GM12875 (cell line): Measurements from ENCODE around the gene PLTP.

Experiments
- H3K4me3 ChIP-seq: one replicate; pipeline ENCODE4 v1.5.1; 2011; ENCODE audit warnings: low read depth, low read length, control low read depth
- TF ChIP-seq, protein P1 (sequence below): IDR thresholded peaks from 2 replicates; pipeline ENCODE4 v1.5.1; 2011; ENCODE audit warnings: low read depth, mild to moderate bottlenecking, control low read depth, inconsistent platforms, low read length, moderate library complexity, borderline replicate concordance; ENCODE audit not compliant: insufficient read depth

The PLTP gene

DNA sequence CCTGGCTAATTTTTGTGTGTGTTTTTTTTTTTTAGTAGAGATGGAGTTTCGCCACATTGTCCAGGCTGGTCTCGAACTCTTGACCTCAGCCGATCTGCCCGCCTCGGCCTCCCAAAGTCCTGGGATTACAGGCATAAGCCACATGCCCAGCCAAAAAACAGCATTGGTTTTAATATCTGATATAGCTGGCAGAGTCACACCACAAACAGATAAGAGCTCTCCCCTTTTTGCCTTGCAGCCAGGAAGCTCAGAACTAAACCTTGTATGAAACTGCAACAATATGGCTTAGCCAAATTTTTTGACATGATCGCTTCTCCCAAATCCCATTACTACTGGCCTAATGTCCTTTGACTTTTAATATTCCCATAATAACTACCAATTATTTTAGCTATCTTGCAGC lies 59.6 kb downstream of the PLTP start:
- no peak overlapping the region for H3K4me3 ChIP-seq
- TF ChIP-seq, protein P1, sequence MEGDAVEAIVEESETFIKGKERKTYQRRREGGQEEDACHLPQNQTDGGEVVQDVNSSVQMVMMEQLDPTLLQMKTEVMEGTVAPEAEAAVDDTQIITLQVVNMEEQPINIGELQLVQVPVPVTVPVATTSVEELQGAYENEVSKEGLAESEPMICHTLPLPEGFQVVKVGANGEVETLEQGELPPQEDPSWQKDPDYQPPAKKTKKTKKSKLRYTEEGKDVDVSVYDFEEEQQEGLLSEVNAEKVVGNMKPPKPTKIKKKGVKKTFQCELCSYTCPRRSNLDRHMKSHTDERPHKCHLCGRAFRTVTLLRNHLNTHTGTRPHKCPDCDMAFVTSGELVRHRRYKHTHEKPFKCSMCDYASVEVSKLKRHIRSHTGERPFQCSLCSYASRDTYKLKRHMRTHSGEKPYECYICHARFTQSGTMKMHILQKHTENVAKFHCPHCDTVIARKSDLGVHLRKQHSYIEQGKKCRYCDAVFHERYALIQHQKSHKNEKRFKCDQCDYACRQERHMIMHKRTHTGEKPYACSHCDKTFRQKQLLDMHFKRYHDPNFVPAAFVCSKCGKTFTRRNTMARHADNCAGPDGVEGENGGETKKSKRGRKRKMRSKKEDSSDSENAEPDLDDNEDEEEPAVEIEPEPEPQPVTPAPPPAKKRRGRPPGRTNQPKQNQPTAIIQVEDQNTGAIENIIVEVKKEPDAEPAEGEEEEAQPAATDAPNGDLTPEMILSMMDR: no peak

DNA sequence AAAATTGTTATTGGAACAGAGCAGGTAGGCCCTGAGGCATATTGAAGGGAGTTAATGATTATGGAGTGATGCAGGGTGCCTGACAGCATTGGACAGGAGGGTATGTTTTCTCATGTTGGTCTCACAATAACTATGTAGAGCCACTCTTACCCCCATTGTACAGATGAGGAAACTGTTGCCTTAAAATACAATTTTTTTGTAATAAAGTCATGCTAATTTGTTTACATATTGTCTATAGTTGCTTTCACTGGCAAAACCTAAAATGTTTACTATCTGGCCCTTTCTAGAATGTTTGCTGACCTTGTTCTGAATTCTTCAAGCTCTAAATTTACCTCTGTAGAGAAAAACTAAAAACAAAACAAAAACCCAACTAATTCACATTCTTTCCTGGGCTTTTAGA lies 60.5 kb downstream of the PLTP start:
- TF ChIP-seq, protein P1: no peak
- H3K4me3 ChIP-seq: no peak overlapping the region

DNA sequence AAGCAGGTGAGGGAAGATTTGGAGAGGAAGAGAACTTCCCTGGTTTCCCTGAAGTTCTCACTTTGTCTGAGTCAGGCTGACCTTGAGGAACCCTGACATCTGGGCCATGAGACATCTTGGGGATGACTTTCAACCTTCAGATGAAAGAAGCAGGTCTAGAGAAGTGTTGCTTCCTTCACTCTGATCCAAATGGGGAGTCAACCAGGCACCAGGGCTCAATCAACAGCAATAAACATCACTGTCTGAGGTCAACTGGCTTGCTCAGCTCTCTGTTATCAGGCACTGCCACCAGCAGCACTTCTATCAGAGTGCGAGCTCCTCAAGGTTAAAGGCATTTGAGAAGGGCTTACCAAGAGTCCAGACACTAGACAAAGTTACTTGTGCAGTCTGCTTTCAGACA lies 61.0 kb downstream of the PLTP start:
- TF ChIP-seq, protein P1: no peak
- H3K4me3 ChIP-seq: no peak overlapping the region

DNA sequence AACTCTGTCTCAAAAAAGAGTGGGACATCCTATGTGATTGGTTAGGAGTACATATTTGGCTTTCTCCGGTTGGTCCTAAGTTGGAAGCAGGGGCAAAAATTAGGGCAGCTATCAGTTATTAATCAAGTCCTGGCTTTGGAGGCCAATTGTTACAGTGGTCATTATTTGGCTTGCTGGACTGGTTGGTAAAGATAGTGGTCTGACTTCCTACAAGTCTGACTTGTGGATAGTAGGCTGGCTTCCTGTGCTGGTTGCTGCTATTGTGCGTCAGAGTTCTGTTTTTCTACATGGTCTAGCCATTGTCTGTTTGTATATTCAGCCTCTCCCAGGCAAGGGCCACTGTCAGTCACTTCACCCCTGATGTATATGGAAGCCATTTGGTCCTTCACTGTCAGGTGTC lies 61.7 kb downstream of the PLTP start:
- no peak overlapping the region for H3K4me3 ChIP-seq
- TF ChIP-seq, protein P1: no peak

DNA sequence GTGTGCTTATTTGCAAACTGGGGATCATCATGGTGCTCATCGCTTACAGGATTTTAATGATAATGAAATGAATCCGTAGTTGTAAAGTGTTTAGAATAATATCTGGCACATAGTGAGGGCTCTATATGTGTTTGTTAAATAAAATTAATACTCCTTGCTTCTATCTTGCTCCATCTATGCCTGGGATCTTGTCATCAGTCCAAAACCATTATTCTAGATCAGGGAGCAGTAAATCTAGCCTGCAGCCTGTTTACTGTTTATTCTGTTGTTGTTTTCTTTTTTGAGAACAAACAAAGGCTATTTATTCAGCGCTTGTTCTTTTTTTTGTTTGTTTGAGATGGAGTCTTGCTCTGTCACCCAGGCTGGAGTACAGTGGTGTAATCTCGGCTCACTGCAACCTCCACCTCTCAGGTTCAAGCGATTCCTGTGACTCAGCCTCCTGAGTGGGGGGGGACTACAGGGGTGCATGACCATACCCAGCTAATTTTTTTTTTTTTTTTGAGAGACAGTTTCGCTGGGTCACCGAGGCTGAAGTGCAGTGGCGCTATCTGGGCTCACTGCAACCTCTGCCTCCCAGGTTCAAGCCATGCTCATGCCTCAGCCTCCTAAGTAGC lies 62.9 kb downstream of the PLTP start:
- H3K4me3 ChIP-seq: no peak overlapping the region
- TF ChIP-seq, protein P1: no peak
